Activated CD4-positive, CD25-positive, alpha-beta regulatory T cell (primary cell): ENCODE measurements around the gene RHOA.
A peak's percentile ranks its signal among the peaks of the same experiment; 100 is the strongest.

ENCODE experiments used
- DNase-seq, 4 experiments: peaks; one replicate each; lab custom pipeline; 2025; lab: John Stamatoyannopoulos, UW

Gene RHOA

GRCh38 chr3:49411968-49412631, at the start of gene RHOA, which contains the start of gene TCTA:
Gene RHOA (minus strand): TSS chr3:49411976. CDS start chr3:49375589, 36,387 bp downstream.
Gene TCTA (plus strand): TSS chr3:49412423. CDS start chr3:49412427, 4 bp downstream.
- peak; percentile 97 to 100 (median 100) for DNase-seq

GRCh38 chr3:49460956-49461355, 49.2 kb upstream of the RHOA start:
- no peak for DNase-seq

GRCh38 chr3:49460188-49460890, 48.6 kb upstream of the RHOA start:
- no peak for DNase-seq

- DNase-seq: no peak
These were observed 44.7 kb upstream of the RHOA start for GRCh38 chr3:49456466-49456865.

GRCh38 chr3:49454898-49455681, 43.3 kb upstream of the RHOA start:
- DNase-seq: no peak

- DNase-seq: no peak
These were observed 42.7 kb upstream of the RHOA start for GRCh38 chr3:49454458-49454857.

- DNase-seq: no peak
These were observed 41.8 kb upstream of the RHOA start for GRCh38 chr3:49453621-49454020.

GRCh38 chr3:49445391-49445790, 33.6 kb upstream of the RHOA start:
- no peak for DNase-seq

- no peak for DNase-seq
These were observed 23.0 kb upstream of the RHOA start for GRCh38 chr3:49434731-49435130.

GRCh38 chr3:49428752-49429080, 16.9 kb upstream of the RHOA start:
- no peak for DNase-seq

- no peak for DNase-seq
These were observed 15.8 kb upstream of the RHOA start for GRCh38 chr3:49427586-49427985.

- DNase-seq: no peak
These were observed 13.0 kb upstream of the RHOA start for GRCh38 chr3:49424816-49425215.

- no peak for DNase-seq
These were observed 10.8 kb upstream of the RHOA start, which contains the start of gene AMT for GRCh38 chr3:49422379-49423248. Gene AMT (minus strand): TSS chr3:49422473. CDS start chr3:49422450, 23 bp downstream.

- DNase-seq: no peak
These were observed 10.2 kb upstream of the RHOA start for GRCh38 chr3:49421890-49422378.

- DNase-seq: no peak
These were observed 5.8 kb upstream of the RHOA start for GRCh38 chr3:49417516-49418120.

GRCh38 chr3:49416867-49417266, 5.1 kb upstream of the RHOA start:
- no peak for DNase-seq

- DNase-seq: peak; percentile 13 to 28 (median 24)
These were observed 4.3 kb upstream of the RHOA start for GRCh38 chr3:49415931-49416601.

GRCh38 chr3:49414753-49415152, 3.0 kb upstream of the RHOA start:
- no peak for DNase-seq

GRCh38 chr3:49413338-49413734, 1.6 kb upstream of the RHOA start:
- no peak for DNase-seq

- DNase-seq: no peak
These were observed 1.0 kb upstream of the RHOA start for GRCh38 chr3:49412632-49413337.
